ENCODE results near the gene GCFC2.

Gene GCFC2

DNA sequence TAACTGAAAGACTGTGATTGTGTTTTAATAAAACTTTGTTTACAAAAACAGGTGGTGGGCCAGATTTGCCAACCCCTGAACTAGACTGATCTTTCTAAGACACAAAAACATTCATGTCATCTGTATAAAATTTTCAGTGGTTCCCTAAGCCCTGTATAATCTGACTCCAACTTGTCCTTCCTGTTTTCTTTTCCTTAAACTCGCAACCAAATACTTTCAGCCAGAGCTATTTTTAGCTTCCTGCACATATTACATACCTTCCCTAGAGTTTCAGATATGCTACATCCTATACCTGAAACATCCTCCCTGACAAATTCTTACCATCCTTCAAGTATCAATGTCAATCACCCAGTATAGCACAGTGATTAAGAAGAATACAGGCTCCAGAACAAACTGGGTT lies 4.8 kb downstream of the GCFC2 start:
- H3K36me3 ChIP-seq (ENCODE audit: insufficient read depth, low read length), result peaks cover 50% of the 10 kb centered on the region
- no peaks in the 10 kb centered on the region for H3F3A ChIP-seq (ENCODE audit: insufficient read depth, low read length)
- no peaks in the 10 kb centered on the region for H3K9me2 ChIP-seq (ENCODE audit: low read depth, low read length)
- peaks cover 13% of the 10 kb centered on the region for H3K4me1 ChIP-seq (ENCODE audit: insufficient read depth, low read length, severe bottlenecking)
- no peak overlapping the region for H3K4me2 ChIP-seq (ENCODE audit: low read length)
- no peaks in the 10 kb centered on the region for H4K20me1 ChIP-seq (ENCODE audit: insufficient read depth, low read length)
- TF ChIP-seq, protein P1, sequence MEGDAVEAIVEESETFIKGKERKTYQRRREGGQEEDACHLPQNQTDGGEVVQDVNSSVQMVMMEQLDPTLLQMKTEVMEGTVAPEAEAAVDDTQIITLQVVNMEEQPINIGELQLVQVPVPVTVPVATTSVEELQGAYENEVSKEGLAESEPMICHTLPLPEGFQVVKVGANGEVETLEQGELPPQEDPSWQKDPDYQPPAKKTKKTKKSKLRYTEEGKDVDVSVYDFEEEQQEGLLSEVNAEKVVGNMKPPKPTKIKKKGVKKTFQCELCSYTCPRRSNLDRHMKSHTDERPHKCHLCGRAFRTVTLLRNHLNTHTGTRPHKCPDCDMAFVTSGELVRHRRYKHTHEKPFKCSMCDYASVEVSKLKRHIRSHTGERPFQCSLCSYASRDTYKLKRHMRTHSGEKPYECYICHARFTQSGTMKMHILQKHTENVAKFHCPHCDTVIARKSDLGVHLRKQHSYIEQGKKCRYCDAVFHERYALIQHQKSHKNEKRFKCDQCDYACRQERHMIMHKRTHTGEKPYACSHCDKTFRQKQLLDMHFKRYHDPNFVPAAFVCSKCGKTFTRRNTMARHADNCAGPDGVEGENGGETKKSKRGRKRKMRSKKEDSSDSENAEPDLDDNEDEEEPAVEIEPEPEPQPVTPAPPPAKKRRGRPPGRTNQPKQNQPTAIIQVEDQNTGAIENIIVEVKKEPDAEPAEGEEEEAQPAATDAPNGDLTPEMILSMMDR (IDR thresholded peaks at IDR 0.05; ENCODE audit: low read length), result no peak
- TF ChIP-seq EZH2 (IDR thresholded peaks at IDR 0.05; ENCODE audit: borderline replicate concordance, low read length), result no peak
- no peak overlapping the region for H3K4me3 ChIP-seq (ENCODE audit: low read depth, low read length, poor library complexity, severe bottlenecking)
- H3K27me3 ChIP-seq (ENCODE audit: insufficient read depth, low read length), result no peaks in the 10 kb centered on the region
- H3K27ac ChIP-seq (ENCODE audit: low read depth, low read length, poor library complexity, severe bottlenecking), result no peak overlapping the region
- H2AFZ ChIP-seq (ENCODE audit: low read length), result no peak overlapping the region
- no peaks in the 10 kb centered on the region for H3K9me3 ChIP-seq (ENCODE audit: low read length)
- peaks cover 18% of the 10 kb centered on the region for H3K79me2 ChIP-seq (ENCODE audit: insufficient read depth, low read length)
- H3K9ac ChIP-seq (ENCODE audit: low read length), result no peak overlapping the region

- Histone ChIP-seq H3K27ac (ENCODE audit: low read depth, low read length, poor library complexity, severe bottlenecking) (no peak overlapping the region), H3K79me2 (ENCODE audit: insufficient read depth, low read length) (peaks cover 2% of the 10 kb centered on the region), H3K9me2 (ENCODE audit: low read depth, low read length) (no peaks in the 10 kb centered on the region), H3K9me3 (ENCODE audit: low read length) (no peaks in the 10 kb centered on the region), H3K9ac (ENCODE audit: low read length) (no peak overlapping the region), H3K4me2 (ENCODE audit: low read length) (no peak overlapping the region), H3K36me3 (ENCODE audit: insufficient read depth, low read length) (peaks cover 70% of the 10 kb centered on the region), H3K4me1 (ENCODE audit: insufficient read depth, low read length, severe bottlenecking) (peaks cover 3% of the 10 kb centered on the region), H3F3A (ENCODE audit: insufficient read depth, low read length) (no peaks in the 10 kb centered on the region), H4K20me1 (ENCODE audit: insufficient read depth, low read length) (no peaks in the 10 kb centered on the region), H2AFZ (ENCODE audit: low read length) (no peak overlapping the region), H3K4me3 (ENCODE audit: low read depth, low read length, poor library complexity, severe bottlenecking) (no peak overlapping the region), H3K27me3 (ENCODE audit: insufficient read depth, low read length) (no peaks in the 10 kb centered on the region)
- TF ChIP-seq, protein P1 (IDR thresholded peaks at IDR 0.05; ENCODE audit: low read length), result no peak
- TF ChIP-seq EZH2 (IDR thresholded peaks at IDR 0.05; ENCODE audit: borderline replicate concordance, low read length), result no peak
Observed at GRCh38 chr2:75703589-75704287, 7.0 kb downstream of the GCFC2 start.

- Histone ChIP-seq H3K79me2 (ENCODE audit: insufficient read depth, low read length) (no peaks in the 10 kb centered on the region), H3K4me3 (ENCODE audit: low read depth, low read length, poor library complexity, severe bottlenecking) (no peak overlapping the region), H2AFZ (ENCODE audit: low read length) (no peak overlapping the region), H3K4me2 (ENCODE audit: low read length) (no peak overlapping the region), H3K36me3 (ENCODE audit: insufficient read depth, low read length) (peaks cover 81% of the 10 kb centered on the region), H3K27ac (ENCODE audit: low read depth, low read length, poor library complexity, severe bottlenecking) (no peak overlapping the region), H4K20me1 (ENCODE audit: insufficient read depth, low read length) (no peaks in the 10 kb centered on the region), H3K27me3 (ENCODE audit: insufficient read depth, low read length) (no peaks in the 10 kb centered on the region), H3K4me1 (ENCODE audit: insufficient read depth, low read length, severe bottlenecking) (no peaks in the 10 kb centered on the region), H3F3A (ENCODE audit: insufficient read depth, low read length) (no peaks in the 10 kb centered on the region), H3K9ac (ENCODE audit: low read length) (no peak overlapping the region), H3K9me2 (ENCODE audit: low read depth, low read length) (no peaks in the 10 kb centered on the region), H3K9me3 (ENCODE audit: low read length) (no peaks in the 10 kb centered on the region)
- no peak for TF ChIP-seq EZH2 (IDR thresholded peaks at IDR 0.05; ENCODE audit: borderline replicate concordance, low read length)
- TF ChIP-seq, protein P1 (IDR thresholded peaks at IDR 0.05; ENCODE audit: low read length), result no peak
Observed at GRCh38 chr2:75702593-75702992, 8.1 kb downstream of the GCFC2 start.

Data from OCI-LY1 (cell line).